DMS79 treated with DMSO at 0.1 percent for 48 hours (cell line): ENCODE results near the gene DAAM1.

ENCODE experiments used
- DNase-seq: peaks from one replicate; lab custom pipeline; 2025; lab: John Stamatoyannopoulos, UW

Gene DAAM1

GRCh38 chr14:59314953-59315599, 126.6 kb downstream of the DAAM1 start:
- DNase-seq: no peak

GRCh38 chr14:59316151-59316830, 127.8 kb downstream of the DAAM1 start:
- no peak for DNase-seq

GRCh38 chr14:59317346-59317745, 128.9 kb downstream of the DAAM1 start:
- no peak for DNase-seq

- DNase-seq: peak; percentile 90
Observed at GRCh38 chr14:59317798-59318505, 129.5 kb downstream of the DAAM1 start.

- no peak for DNase-seq
Observed at GRCh38 chr14:59318908-59319307, 130.4 kb downstream of the DAAM1 start.

GRCh38 chr14:59320361-59320760, 131.9 kb downstream of the DAAM1 start:
- no peak for DNase-seq

GRCh38 chr14:59320763-59321625, 132.5 kb downstream of the DAAM1 start:
- no peak for DNase-seq

- DNase-seq: no peak
Observed at GRCh38 chr14:59321626-59321949, 133.1 kb downstream of the DAAM1 start.

GRCh38 chr14:59325906-59326305, 137.4 kb downstream of the DAAM1 start:
- DNase-seq: no peak

- DNase-seq: no peak
Observed at GRCh38 chr14:59328454-59328853, 140.0 kb downstream of the DAAM1 start.

GRCh38 chr14:59330455-59330854, 142.0 kb downstream of the DAAM1 start:
- no peak for DNase-seq

- DNase-seq: no peak
Observed at GRCh38 chr14:59331217-59331616, 142.8 kb downstream of the DAAM1 start.

- no peak for DNase-seq
Observed at GRCh38 chr14:59332727-59333126, 144.3 kb downstream of the DAAM1 start.

GRCh38 chr14:59333235-59333634, 144.8 kb downstream of the DAAM1 start:
- DNase-seq: peak; percentile 70

GRCh38 chr14:59333668-59334067, 145.2 kb downstream of the DAAM1 start:
- peak; percentile 97 for DNase-seq

- DNase-seq: no peak
Observed at GRCh38 chr14:59334253-59334652, 145.8 kb downstream of the DAAM1 start.

GRCh38 chr14:59336098-59336497, 147.6 kb downstream of the DAAM1 start:
- no peak for DNase-seq

GRCh38 chr14:59336706-59337105, 148.2 kb downstream of the DAAM1 start:
- DNase-seq: no peak

GRCh38 chr14:59337141-59337611, 148.7 kb downstream of the DAAM1 start:
- DNase-seq: no peak

- DNase-seq: no peak
Observed at GRCh38 chr14:59338761-59339160, 150.3 kb downstream of the DAAM1 start.

- DNase-seq: no peak
Observed at GRCh38 chr14:59339524-59340330, 151.3 kb downstream of the DAAM1 start.
